WTC11 (cell line): ENCODE measurements around the gene RAD23A. TPM values are rescaled to one million over a fixed set of nuclear protein-coding genes. Genes with fewer than 3 reads are reported as not detected.

Experiments used
- ATAC-seq: fragments of 200-7000 bp; cut with Tn5 transposase; 2 replicates; pipeline ENCODE4 v1.10.0; 2021; ENCODE audit warnings: mild to moderate bottlenecking, moderate library complexity
- CTCF ChIA-PET: fragments of 300-600 bp; sonication (Branson Sonifier 250); formaldehyde crosslinking; loops from one replicate; lab custom pipeline; 2021; ENCODE audit warnings: antibody characterized with exemption; lab: Charles Lee
- POLR2A ChIA-PET: fragments of 350-600 bp; sonication (Branson Sonifier 250); formaldehyde crosslinking; loops from one replicate; lab custom pipeline; 2021; ENCODE audit warnings: antibody characterized with exemption; lab: Charles Lee
- DNase-seq: peaks from one replicate; pipeline ENCODE4 v3.0.0; 2021; ENCODE audit warnings: low spot score
- H3K27ac Mint-ChIP-seq: 2 replicates; pipeline ENCODE4 v1.8.0; 2021; ENCODE audit warnings: mixed read lengths
- H3K27me3 Mint-ChIP-seq: 2 replicates; pipeline ENCODE4 v1.8.0; 2021; ENCODE audit warnings: low read depth, mild to moderate bottlenecking, moderate library complexity, mixed read lengths
- H3K36me3 Mint-ChIP-seq: 2 replicates; pipeline ENCODE4 v1.8.0; 2021; ENCODE audit warnings: mixed read lengths
- H3K4me1 Mint-ChIP-seq: 2 replicates; pipeline ENCODE4 v1.8.0; 2022; ENCODE audit warnings: mixed read lengths
- H3K4me3 Mint-ChIP-seq: 2 replicates; pipeline ENCODE4 v1.8.0; 2021; ENCODE audit warnings: mild to moderate bottlenecking, moderate library complexity, mixed read lengths
- H3K9me3 Mint-ChIP-seq: 2 replicates; pipeline ENCODE4 v1.8.0; 2021; ENCODE audit warnings: mixed read lengths
- CBFB ChIP-seq: sonication (generic); formaldehyde crosslinking; IDR thresholded peaks from 2 replicates; pipeline ENCODE4 v1.8.1; 2022; ENCODE audit warnings: mild to moderate bottlenecking, low read depth, missing genetic modification reagents
- CREM ChIP-seq: sonication (generic); formaldehyde crosslinking; IDR thresholded peaks from 2 replicates; pipeline ENCODE4 v1.8.1; 2022; ENCODE audit warnings: mild to moderate bottlenecking, missing genetic modification reagents, moderate library complexity
- EMX1 ChIP-seq: fragments of 250-450 bp; sonication (Bioruptor Pico); IDR thresholded peaks from 2 replicates; pipeline ENCODE4 v1.8.0; 2021; ENCODE audit warnings: mild to moderate bottlenecking
- IRF2 ChIP-seq: sonication (generic); formaldehyde crosslinking; IDR thresholded peaks from 2 replicates; pipeline ENCODE4 v1.8.0; 2022; ENCODE audit warnings: low read depth, missing genetic modification reagents, borderline replicate concordance
- JAZF1 ChIP-seq: fragments of 250-450 bp; sonication (Bioruptor Pico); IDR thresholded peaks from 2 replicates; pipeline ENCODE4 v1.9.0; 2021; ENCODE audit warnings: moderate library complexity, mild to moderate bottlenecking, inconsistent platforms
- KAT7 ChIP-seq: sonication (generic); formaldehyde crosslinking; IDR thresholded peaks from 2 replicates; pipeline ENCODE4 v1.8.1; 2023; ENCODE audit warnings: missing genetic modification reagents, mild to moderate bottlenecking, borderline replicate concordance
- NFATC4 ChIP-seq: fragments of 250-450 bp; sonication (Bioruptor Pico); IDR thresholded peaks from 2 replicates; pipeline ENCODE4 v1.9.0; 2021; ENCODE audit warnings: mild to moderate bottlenecking
- NR2C2 ChIP-seq: sonication (generic); formaldehyde crosslinking; IDR thresholded peaks from 2 replicates; pipeline ENCODE4 v1.8.0; 2022; ENCODE audit warnings: mild to moderate bottlenecking, missing genetic modification reagents
- OVOL2 ChIP-seq: fragments of 250-450 bp; sonication (Bioruptor Pico); IDR thresholded peaks from 2 replicates; pipeline ENCODE4 v1.9.0; 2021; ENCODE audit warnings: mild to moderate bottlenecking, borderline replicate concordance
- RELA ChIP-seq: sonication (generic); formaldehyde crosslinking; IDR thresholded peaks from 2 replicates; pipeline ENCODE4 v1.8.1; 2022; ENCODE audit warnings: missing genetic modification reagents, mild to moderate bottlenecking, borderline replicate concordance
- TEAD4 ChIP-seq: sonication (generic); formaldehyde crosslinking; IDR thresholded peaks from 2 replicates; pipeline ENCODE4 v1.8.0; 2022; ENCODE audit warnings: mild to moderate bottlenecking, missing genetic modification reagents
- ZNF219 ChIP-seq: sonication (generic); formaldehyde crosslinking; IDR thresholded peaks from 2 replicates; pipeline ENCODE4 v1.8.0; 2023; ENCODE audit warnings: missing genetic modification reagents, mild to moderate bottlenecking, borderline replicate concordance
- ZNF396 ChIP-seq: fragments of 250-450 bp; sonication (Bioruptor Pico); IDR thresholded peaks from 2 replicates; pipeline ENCODE4 v1.8.0; 2021; ENCODE audit warnings: mild to moderate bottlenecking, moderate library complexity, borderline replicate concordance
- ZNF671 ChIP-seq: fragments of 250-450 bp; sonication (Bioruptor Pico); IDR thresholded peaks from 2 replicates; pipeline ENCODE4 v1.8.0; 2021; ENCODE audit warnings: mild to moderate bottlenecking
- total RNA-seq: library from RNA; stranded (reverse); gene quantifications from 3 replicates; pipeline ENCODE4 v1.2.3, GENCODE V29; 2021
- TF ChIP-seq, protein P1 (sequence below): sonication (generic); formaldehyde crosslinking; IDR thresholded peaks from 2 replicates; pipeline ENCODE4 v1.8.1; 2022; ENCODE audit warnings: mild to moderate bottlenecking, moderate library complexity, missing genetic modification reagents
- TF ChIP-seq, protein P2 (sequence below): sonication (generic); formaldehyde crosslinking; IDR thresholded peaks from 2 replicates; pipeline ENCODE4 v1.8.1; 2023; ENCODE audit warnings: mild to moderate bottlenecking, missing genetic modification reagents
- TF ChIP-seq, protein P3 (sequence below): fragments of 250-450 bp; sonication (Bioruptor Pico); conservative IDR thresholded peaks from 2 replicates; pipeline ENCODE4 v1.9.0; 2021; ENCODE audit warnings: mild to moderate bottlenecking
- TF ChIP-seq, protein P4 (sequence below): sonication (generic); formaldehyde crosslinking; IDR thresholded peaks from 2 replicates; pipeline ENCODE4 v1.8.1; 2023; ENCODE audit warnings: mild to moderate bottlenecking, missing genetic modification reagents

RAD23A gene
- total RNA-seq, 1 experiment from 2014 or later: 84.3 TPM

DNA sequence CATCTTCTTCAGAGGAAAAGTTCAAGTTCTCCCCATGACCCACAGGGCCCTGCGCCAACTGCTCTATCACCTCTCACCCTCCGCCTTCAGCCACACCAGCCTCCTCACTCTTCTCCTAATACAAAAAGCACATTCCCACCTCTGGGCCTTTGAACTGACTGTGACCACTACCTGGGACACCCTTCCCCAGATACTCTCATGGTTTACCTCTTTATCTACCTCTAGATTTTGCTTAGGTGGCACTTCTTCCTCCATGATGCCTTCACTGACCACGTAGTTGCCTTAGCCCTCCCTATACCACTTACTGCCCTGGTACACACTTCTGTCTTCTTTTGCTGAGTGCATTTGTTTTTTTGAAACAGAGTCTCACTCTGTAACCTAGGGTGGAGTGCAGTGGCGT lies 22.7 kb upstream of the RAD23A start:
- POLR2A ChIA-PET: no interaction called here
- peaks cover 9% of the 10 kb centered on the region for H3K9me3 Mint-ChIP-seq
- peaks cover 48% of the 10 kb centered on the region for H3K36me3 Mint-ChIP-seq
- H3K27me3 Mint-ChIP-seq: peaks cover 13% of the 10 kb centered on the region
- H3K4me3 Mint-ChIP-seq: no peak overlapping the region
- TF ChIP-seq, protein P1, sequence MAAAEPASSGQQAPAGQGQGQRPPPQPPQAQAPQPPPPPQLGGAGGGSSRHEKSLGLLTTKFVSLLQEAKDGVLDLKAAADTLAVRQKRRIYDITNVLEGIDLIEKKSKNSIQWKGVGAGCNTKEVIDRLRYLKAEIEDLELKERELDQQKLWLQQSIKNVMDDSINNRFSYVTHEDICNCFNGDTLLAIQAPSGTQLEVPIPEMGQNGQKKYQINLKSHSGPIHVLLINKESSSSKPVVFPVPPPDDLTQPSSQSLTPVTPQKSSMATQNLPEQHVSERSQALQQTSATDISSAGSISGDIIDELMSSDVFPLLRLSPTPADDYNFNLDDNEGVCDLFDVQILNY (CRISPR knock-in tag): no peak
- TF ChIP-seq EMX1 (CRISPR knock-in tag): no peak
- no peak for TF ChIP-seq NFATC4 (CRISPR knock-in tag)
- CTCF ChIA-PET: no interaction called here
- DNase-seq (no peak), ATAC-seq (no peak)
- H3K4me1 Mint-ChIP-seq: no peaks in the 10 kb centered on the region
- no peak overlapping the region for H3K27ac Mint-ChIP-seq

DNA sequence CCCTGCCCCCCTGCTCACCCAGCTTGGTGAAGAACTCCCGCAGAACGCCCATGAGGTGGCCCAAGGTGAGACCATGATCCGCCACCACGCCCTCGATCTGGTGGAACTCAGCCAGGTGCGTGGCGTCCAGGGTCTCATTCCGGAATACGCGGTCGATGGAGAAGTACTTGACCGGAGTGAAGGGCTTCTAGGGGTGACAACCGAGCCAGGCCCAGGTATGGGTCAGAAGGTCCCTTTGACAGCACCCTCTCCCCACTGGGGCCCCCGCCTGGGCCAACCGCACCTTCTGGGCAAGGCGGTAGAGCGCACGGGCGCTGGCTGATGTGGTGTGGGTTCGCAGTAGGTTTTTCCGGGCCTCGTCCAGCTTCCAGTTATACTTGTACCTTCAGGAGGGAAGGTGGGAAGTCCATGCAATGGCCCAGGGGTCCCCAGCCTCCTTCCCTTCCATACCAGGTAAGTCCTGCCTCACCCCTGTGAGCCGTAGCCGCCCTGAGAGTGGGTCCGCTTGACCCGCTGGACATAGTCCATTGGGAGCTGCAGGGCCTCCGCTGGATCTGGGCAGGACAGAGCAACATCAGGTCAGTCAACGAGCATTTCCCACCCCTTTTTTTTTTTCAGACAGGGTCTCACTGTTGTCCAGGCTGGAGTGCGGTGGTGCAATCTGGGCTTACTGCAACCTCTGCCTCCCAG lies 20.9 kb upstream of the RAD23A start:
- no peak overlapping the region for H3K4me3 Mint-ChIP-seq
- no peak for TF ChIP-seq IRF2
- TF ChIP-seq CBFB (CRISPR knock-in tag): no peak
- no peak for TF ChIP-seq ZNF219
- TF ChIP-seq OVOL2: no peak
- no peak for TF ChIP-seq ZNF671 (CRISPR knock-in tag)
- no peak for TF ChIP-seq TEAD4 (CRISPR knock-in tag)
- DNase-seq: no peak
- H3K27ac Mint-ChIP-seq: no peak overlapping the region
- peaks cover 64% of the 10 kb centered on the region for H3K36me3 Mint-ChIP-seq
- H3K27me3 Mint-ChIP-seq: no peaks in the 10 kb centered on the region
- POLR2A ChIA-PET: no interaction called here
- CTCF ChIA-PET: interaction anchor here (1.5 kb wide), 1 partner anchor 40 kb away, joined by 3 read pairs; no protein-coding TSS in a partner anchor
- ATAC-seq: no peak
- H3K4me1 Mint-ChIP-seq: no peaks in the 10 kb centered on the region
- no peaks in the 10 kb centered on the region for H3K9me3 Mint-ChIP-seq

DNA sequence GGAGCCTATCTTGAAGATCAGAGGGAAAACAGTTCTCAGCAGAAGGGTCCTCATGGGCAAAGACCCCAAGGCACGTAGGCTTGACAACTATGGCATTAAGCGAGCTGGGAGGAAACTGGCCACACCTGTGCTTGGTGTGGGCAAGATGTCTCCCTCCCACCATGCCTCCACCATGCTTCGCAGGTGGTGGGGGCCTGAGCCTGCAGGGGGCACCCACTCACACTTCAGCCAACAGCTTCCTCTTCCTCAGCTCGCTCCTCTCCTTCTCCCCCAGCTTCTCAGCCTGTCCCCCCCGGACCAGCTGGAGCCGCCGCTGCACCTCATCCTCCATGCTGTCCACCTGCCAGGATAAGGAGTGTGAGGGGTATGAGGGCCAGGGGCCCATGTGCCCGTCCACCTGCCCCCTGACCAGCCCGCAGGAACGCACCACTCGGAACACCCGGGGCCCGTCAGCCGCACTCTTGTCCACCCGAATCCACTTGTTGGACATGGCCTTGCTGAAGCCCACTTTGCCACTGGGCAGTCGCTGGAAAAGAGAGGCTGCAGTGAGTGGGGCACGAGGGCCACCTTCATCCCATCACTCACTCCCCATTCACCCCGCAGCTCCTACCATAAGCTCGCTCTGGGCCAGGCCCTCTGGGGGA lies 15.5 kb upstream of the RAD23A start:
- DNase-seq (no peak), ATAC-seq (no peak)
- Mint-ChIP-seq H3K27ac (no peak overlapping the region), H3K27me3 (no peaks in the 10 kb centered on the region), H3K4me3 (no peak overlapping the region), H3K36me3 (peaks cover 46% of the 10 kb centered on the region), H3K9me3 (no peaks in the 10 kb centered on the region)
- ChIA-PET POLR2A (interaction anchor here (0.5 to 1.4 kb wide), 3 partner anchors 22 to 132 kb away, joined by 3 to 4 read pairs (median 3); no protein-coding TSS in a partner anchor), CTCF (interaction anchor here (0.5 to 1.4 kb wide), 2 partner anchors 35 to 39 kb away, joined by 3 to 4 read pairs; no protein-coding TSS in a partner anchor)
- TF ChIP-seq, protein P2, sequence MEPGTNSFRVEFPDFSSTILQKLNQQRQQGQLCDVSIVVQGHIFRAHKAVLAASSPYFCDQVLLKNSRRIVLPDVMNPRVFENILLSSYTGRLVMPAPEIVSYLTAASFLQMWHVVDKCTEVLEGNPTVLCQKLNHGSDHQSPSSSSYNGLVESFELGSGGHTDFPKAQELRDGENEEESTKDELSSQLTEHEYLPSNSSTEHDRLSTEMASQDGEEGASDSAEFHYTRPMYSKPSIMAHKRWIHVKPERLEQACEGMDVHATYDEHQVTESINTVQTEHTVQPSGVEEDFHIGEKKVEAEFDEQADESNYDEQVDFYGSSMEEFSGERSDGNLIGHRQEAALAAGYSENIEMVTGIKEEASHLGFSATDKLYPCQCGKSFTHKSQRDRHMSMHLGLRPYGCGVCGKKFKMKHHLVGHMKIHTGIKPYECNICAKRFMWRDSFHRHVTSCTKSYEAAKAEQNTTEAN: no peak
- TF ChIP-seq ZNF671 (CRISPR knock-in tag): no peak
- no peak for TF ChIP-seq RELA
- TF ChIP-seq ZNF396: no peak
- TF ChIP-seq, protein P1 (CRISPR knock-in tag): no peak
- TF ChIP-seq, all 79 proteins: peak for 0
- H3K4me1 Mint-ChIP-seq: peaks cover 16% of the 10 kb centered on the region

DNA sequence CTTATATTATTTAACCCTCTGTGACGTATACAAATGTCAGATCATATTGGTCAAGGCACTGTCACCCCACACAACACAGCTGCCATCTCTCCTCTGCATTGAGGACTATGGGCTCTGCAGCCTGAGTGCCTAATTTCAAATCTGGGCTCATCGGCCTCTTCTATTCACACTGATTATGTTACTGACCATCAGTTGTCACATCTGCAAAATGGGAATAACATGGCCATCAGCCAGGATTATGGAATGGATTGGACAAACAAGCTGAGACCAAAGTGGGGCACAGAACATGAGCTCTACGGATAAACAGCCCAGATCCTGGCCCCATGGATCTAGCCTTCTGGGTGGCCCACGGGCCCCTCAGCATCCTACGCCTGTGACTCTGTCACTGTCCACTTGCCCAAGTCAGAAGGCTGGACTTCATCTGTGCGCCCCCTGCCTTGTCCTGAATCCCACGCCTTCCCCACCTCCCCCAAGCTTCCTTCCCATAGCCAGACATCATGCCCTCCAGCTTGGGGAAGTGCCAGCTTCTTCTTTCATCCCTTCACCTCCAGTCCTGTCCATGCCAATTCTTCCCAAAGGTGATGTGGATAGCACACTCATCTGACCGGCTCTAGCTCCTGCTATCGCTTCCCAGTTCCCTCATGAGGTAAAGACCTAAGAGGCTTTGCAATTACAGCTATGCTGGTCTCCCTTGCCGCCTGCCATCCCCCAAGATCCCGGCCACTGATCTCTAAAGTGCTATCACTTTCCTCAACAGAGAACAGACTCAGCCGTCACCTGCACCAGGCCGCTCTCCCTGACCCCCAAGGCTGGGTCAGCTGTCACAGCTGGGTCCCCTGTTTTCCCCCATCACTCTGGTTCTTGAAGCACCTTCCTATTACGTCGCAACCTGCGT lies 13.0 kb upstream of the RAD23A start:
- peaks cover 27% of the 10 kb centered on the region for H3K4me1 Mint-ChIP-seq
- H3K4me3 Mint-ChIP-seq: peak overlapping the region; percentile 99
- POLR2A ChIA-PET: interaction anchor here (1.0 to 2.1 kb wide), 3 partner anchors 14 to 48 kb away, joined by 3 to 12 read pairs (median 3); partner anchors contain the start of gene GCDH
- DNase-seq (no peak), ATAC-seq (no peak)
- H3K27ac Mint-ChIP-seq: peak overlapping the region; percentile 89
- H3K9me3 Mint-ChIP-seq: no peaks in the 10 kb centered on the region
- CTCF ChIA-PET: interaction anchor here (1.2 to 2.7 kb wide), 5 partner anchors 33 to 169 kb away, joined by 3 to 20 read pairs (median 4); no protein-coding TSS in a partner anchor
- H3K36me3 Mint-ChIP-seq: peaks cover 29% of the 10 kb centered on the region
- H3K27me3 Mint-ChIP-seq: no peaks in the 10 kb centered on the region
- TF ChIP-seq, protein P3, sequence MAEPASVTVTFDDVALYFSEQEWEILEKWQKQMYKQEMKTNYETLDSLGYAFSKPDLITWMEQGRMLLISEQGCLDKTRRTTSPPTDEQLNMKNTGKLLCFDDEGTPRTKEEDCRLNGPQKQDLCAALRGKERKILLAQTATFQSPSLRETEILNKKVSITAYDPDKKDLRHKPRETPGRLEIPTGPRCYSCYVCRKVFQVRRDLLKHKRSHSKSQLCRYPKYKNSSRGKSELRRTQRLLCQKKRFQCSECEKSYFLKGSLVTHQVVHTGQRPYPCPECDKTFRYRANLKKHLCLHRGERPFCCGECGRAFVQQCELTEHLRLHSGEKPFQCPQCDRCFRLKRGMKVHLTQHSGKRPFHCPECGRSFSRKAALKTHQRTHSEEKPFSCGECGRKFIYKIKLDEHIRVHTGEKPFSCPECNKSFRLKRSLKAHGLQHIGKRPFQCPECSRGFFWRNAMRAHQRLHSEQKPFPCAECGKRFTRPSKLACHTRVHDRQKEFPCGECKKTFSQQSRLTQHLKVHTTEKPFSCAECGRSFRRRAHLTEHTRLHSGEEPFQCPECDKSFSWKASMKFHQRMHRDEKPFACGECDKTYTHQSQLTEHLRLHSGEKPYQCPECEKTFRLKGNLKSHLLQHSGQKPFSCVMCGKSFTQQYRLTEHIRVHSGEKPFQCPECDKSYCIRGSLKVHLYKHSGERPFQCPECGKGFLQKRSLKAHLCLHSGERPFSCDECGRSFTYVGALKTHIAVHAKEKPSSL (CRISPR knock-in tag): no peak
- no peak for TF ChIP-seq NR2C2 (CRISPR knock-in tag)
- no peak for TF ChIP-seq EMX1 (CRISPR knock-in tag)
- TF ChIP-seq CREM (CRISPR knock-in tag): no peak
- no peak for TF ChIP-seq KAT7 (CRISPR knock-in tag)
- TF ChIP-seq, protein P4, sequence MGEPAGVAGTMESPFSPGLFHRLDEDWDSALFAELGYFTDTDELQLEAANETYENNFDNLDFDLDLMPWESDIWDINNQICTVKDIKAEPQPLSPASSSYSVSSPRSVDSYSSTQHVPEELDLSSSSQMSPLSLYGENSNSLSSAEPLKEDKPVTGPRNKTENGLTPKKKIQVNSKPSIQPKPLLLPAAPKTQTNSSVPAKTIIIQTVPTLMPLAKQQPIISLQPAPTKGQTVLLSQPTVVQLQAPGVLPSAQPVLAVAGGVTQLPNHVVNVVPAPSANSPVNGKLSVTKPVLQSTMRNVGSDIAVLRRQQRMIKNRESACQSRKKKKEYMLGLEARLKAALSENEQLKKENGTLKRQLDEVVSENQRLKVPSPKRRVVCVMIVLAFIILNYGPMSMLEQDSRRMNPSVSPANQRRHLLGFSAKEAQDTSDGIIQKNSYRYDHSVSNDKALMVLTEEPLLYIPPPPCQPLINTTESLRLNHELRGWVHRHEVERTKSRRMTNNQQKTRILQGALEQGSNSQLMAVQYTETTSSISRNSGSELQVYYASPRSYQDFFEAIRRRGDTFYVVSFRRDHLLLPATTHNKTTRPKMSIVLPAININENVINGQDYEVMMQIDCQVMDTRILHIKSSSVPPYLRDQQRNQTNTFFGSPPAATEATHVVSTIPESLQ: no peak
- no peak for TF ChIP-seq JAZF1
